GM21786 (cell line): ENCODE measurements around the gene ALG8.
"Not testable (repeated sequence)": the region's sequence is repeated elsewhere in the genome, so short reads cannot be mapped to it uniquely, and the experiment has no call there.

ENCODE experiments used
- ATAC-seq: cut with Tn5 transposase; IDR thresholded peaks from one replicate; pipeline ENCODE4 v1.9.1; 2021; ENCODE audit not compliant: unreplicated experiment

Gene ALG8

GRCh38 chr11:78072455-78072854, 67.0 kb downstream of the ALG8 start:
- ATAC-seq, result no peak

GRCh38 chr11:78071717-78072116, 67.7 kb downstream of the ALG8 start:
- ATAC-seq, result no peak

GRCh38 chr11:78070621-78071020, 68.8 kb downstream of the ALG8 start:
- no peak for ATAC-seq

DNA sequence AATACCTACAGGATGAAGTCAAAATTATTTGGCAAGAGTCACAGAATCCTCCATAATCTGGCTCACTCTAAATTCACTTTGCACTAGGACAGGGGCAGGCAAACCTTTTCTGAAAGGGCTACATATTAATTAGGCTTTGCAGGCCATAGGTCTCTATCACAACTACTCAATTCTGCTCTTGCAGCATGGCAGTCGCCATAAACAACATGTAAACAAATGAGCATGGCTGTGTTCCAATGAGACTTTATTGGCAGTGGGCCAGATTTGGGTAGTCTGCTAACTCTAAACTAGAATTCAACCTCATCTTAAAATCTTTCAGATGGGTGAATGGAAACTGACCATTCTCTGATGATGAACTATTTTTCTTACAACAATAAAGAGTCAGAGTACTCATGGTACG, 70.0 kb downstream of the ALG8 start:
- no peak for ATAC-seq

DNA sequence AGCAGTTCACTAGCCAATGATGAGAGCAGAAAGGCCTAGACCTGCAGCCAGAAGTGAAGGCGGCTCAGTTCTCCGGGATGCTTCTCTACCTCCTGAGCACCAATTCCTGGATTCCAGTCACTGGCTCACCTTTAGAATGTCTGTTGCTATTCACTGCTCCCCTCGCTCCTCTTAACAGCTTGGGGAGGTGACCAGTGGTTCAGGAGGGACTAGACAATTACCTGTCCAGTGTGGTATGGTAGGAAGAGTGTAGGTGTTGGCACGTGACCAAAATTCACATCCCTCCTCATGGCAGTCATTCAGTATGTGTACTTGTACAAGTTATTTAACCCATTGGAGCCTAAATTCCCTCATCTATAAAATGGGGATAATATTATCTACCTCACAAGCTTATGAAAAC, 71.7 kb downstream of the ALG8 start:
- no peak for ATAC-seq

DNA sequence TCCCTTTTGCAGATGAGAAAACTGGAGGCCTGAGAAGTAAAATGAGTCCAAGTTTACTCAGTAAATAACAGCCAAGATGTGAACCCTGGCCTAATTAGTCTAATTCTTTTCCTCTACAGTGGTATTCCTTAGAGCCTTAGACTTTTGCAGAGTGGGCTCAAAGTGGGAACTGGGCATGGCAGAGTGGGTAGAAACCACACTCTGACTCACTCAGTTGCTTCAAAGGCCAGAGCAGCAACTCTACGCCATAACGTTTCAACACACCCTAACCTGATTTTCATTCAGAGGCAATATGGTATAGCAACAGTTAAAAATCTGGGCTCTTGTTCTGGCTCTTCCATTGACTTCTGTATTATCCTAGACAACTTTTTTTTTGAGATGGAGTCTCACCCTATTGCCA, 73.0 kb downstream of the ALG8 start:
- ATAC-seq, result no peak

DNA sequence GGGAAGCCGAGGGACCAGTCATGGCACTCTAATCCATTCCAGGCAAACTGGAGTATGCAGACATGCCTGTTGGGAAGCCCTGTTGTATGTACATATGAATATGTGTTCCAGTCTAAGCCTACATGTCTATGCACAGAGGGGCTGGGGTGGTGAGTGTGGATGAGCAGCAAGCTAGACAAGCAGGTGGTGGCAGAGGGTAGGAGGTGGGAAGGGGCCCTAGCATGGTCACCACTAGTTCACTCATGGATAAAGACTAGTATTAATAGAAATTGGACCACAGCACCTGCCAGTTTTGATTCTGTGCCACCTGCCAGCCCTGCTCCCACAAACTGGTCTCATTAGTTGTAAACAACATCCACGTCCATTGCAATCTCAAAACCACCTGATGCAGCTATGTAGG, 74.2 kb downstream of the ALG8 start:
- no peak for ATAC-seq

- ATAC-seq, result no peak
These were observed 75.8 kb downstream of the ALG8 start, which contains the start of gene THRSP for GRCh38 chr11:78063440-78064181. Gene THRSP (plus strand): TSS chr11:78063861. CDS start chr11:78063882, 21 bp downstream.

DNA sequence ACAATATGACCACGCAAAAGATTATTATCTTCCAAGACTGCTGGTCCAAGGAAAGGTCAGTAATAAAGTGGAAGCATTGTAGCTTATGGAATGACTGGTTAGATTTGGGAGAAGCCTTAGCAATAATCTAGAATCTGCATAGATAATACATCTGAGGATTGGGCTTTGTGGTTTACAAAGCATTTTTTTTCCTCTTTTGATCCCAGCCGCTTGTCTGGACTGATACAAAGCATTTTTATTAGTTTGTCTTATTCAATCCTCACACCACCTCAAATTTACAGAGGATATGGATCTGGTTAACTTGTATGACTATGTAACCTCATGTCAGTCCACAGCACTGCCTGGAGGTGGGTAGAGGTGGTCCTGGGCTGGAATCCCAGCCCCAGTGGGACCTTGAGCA, 76.8 kb downstream of the ALG8 start:
- ATAC-seq, result no peak

- no peak for ATAC-seq
These were observed 77.5 kb downstream of the ALG8 start for GRCh38 chr11:78061921-78062311.

DNA sequence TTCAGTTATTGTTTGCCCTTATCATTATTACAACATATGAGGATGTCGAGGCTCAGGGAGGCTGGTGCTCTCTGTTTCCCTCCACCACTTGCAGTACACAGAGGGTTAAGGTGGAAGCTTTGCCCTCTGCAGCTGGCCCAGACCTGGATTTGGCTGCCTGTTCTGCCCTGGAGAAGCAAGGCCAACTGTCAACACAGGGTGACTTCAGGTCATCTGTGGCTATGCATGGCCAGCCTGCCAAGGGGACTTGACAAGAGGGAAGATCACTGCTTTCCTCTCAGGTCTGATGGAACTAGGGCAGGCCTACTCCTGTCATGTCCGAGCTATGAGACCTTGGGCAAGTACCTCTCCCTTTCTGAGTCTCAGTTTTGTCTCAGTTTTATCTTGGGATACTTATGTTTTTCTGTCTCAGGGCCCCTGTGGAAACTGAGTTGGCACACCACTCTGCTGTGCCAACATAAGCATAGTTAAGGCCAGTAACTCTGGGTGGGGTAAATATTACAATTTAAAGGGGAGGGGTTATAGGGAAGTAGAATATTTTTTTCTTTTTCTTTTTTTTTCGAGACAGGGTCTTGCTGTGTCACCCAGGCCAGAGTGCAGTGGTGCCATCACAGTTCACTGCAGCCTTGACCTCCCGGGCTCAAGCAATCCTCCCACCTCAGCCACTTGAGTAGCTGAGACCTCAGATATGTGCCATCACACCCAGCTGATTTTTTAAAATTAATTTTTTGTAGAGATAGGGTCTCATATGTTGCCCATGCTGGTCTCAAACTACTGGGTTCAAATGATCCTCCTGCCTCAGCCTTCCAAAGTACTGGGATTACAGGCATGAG, 78.1 kb downstream of the ALG8 start:
- no peak for ATAC-seq

DNA sequence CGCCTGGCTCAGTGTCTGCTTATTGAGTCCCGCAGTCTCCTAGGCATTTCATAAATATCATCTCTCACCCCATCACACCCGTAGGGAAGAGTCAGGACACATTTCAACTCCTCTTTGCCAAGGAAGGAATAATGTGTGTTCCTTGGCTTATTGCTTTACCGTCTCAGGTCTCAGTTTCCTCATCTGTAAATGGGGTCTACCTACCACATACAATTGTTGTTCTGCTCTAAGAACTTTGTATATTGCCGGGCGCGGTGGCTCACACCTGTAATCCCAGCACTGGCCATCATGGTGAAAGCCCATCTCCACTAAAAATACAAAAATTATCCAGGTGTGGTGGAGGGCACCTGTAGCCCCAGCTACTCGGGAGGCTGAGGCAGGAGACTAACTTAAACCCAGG, 78.9 kb downstream of the ALG8 start:
- no peak for ATAC-seq

DNA sequence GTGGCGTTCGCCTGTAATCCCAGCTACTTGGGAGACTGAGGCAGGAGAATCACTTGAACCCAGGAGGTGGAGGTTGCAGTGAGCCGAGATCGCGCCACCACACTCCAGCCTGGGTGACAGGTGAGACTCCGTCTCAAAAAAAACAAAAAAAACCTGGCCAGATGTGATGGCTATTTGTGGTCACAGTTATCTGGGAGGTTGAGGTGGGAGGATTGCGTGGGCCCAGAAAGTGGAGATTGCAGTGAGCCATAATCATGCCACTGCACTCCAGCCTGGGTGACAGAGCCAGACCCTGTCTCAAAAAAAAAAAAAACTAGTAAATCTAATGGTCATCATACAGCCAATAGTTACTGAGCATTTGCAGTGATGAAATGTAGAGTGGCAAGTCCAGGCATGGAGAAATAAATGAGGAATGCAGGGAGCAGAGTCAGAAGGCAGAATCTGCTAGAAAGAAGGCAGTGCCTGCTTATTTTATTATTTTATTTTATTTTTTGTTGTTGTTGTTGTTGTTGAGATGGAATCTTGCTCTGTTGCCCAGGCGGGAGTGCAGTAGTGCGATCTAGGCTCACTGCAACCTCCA, 79.6 kb downstream of the ALG8 start:
- not testable (repeated sequence) for ATAC-seq

DNA sequence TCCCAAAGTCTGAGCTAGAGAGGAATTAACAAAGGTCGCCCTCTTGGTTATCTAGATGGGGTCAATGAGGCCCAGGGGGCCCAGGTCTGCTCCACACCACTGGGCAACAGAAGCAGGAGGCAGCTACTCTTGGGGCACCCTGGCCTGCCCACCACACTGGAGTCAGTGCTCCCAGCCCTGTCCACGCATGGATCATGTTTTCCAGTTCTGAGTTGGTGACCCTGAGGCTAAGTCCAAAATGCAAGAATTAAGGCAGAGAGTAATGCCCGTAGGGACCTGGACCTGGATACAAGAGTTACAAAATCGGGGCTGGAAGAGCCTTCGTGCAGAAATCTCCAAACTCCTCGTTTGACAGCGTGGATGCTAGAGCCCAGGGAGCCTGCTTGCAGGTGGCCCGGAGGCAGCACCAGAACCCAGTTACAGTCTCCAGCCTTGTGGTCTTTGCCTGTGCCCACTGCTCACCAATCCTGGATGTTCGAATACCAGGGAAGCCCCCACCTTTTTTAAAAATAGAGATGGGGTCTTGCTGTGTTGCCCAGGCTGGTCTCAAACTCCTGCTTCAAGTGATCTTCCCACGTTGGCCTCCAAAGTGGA, 81.9 kb downstream of the ALG8 start:
- no peak for ATAC-seq

GRCh38 chr11:78056093-78056492, 83.3 kb downstream of the ALG8 start:
- no peak for ATAC-seq

DNA sequence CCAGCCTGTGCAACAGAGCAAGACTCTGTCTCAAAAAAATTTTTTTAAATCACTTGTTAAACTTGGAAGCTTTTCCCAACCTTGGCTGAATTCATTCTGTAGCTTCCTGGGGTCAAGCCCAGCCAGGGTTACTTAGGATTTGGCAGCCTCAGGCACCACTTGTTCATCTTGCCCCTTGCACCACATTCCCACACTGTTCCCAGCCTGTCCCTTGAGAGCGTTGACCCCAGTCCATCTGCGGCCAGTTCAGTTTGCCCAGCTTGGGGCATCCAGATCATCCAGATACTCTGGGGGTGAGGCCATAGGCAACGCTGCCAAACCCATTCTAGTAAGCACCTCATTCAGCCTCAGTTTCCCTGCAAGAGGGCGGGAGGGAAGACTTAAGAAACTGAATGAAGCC, 84.5 kb downstream of the ALG8 start:
- no peak for ATAC-seq

GRCh38 chr11:78050964-78051831, 88.2 kb downstream of the ALG8 start:
- ATAC-seq, result no peak
